GM10847 (cell line): ENCODE measurements around the gene KIRREL2.

Source experiments
- POLR2A ChIP-seq: IDR thresholded peaks from 2 replicates; pipeline ENCODE4 v1.6.1; 2011; ENCODE audit not compliant: insufficient read length; ENCODE audit errors: extremely low read depth

Gene KIRREL2

GRCh38 chr19:35913589-35913988, 56.9 kb downstream of the KIRREL2 start:
- TF ChIP-seq POLR2A = no peak

DNA sequence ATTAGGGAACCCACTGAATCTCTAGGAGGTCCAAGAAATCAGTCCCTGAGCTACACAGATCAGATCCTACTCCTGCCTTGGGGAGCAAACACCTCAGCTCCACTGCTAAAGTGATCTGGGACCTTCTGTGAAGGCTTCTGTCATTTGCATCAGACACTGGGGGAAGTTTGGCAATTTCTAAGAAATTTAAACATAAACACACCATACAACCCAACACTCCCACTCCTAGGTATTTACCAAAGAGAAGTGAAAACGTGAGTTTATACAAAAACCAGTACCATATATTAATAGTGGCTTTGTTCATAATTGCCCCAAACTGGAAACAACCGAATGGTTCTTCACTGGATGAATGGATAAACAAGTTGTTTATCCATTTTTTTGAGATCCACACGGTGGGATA, 58.7 kb downstream of the KIRREL2 start:
- TF ChIP-seq POLR2A = no peak
